ENCODE measurements around the gene C4B.

GRCh38 chr6:31968791-31969711 lies 45.5 kb upstream of the C4B start:
- TF ChIP-seq SUZ12 (IDR thresholded peaks at IDR 0.05) (no peak), BHLHE40 (IDR thresholded peaks at IDR 0.05; ENCODE audit: borderline replicate concordance) (no peak), FOXM1 (IDR thresholded peaks at IDR 0.05; ENCODE audit: borderline replicate concordance) (no peak), HDGF (IDR thresholded peaks at IDR 0.05; ENCODE audit: borderline replicate concordance) (no peak), SP1 (IDR thresholded peaks at IDR 0.05) (no peak), ARNT (IDR thresholded peaks at IDR 0.05) (no peak), TARDBP (IDR thresholded peaks at IDR 0.05) (no peak), L3MBTL2 (conservative IDR thresholded peaks at IDR 0.05) (no peak), CTBP1 (IDR thresholded peaks at IDR 0.05; ENCODE audit: borderline replicate concordance) (no peak)
